HG02973 (cell line): ENCODE results near the gene CDC42EP3.
A peak's percentile ranks its signal among the peaks of the same experiment; 100 is the strongest.

ENCODE experiments used
- ATAC-seq: cut with Tn5 transposase; IDR thresholded peaks from one replicate; pipeline ENCODE4 v1.9.1; 2021; ENCODE audit warnings: moderate library complexity; ENCODE audit not compliant: unreplicated experiment

Gene CDC42EP3, protein sequence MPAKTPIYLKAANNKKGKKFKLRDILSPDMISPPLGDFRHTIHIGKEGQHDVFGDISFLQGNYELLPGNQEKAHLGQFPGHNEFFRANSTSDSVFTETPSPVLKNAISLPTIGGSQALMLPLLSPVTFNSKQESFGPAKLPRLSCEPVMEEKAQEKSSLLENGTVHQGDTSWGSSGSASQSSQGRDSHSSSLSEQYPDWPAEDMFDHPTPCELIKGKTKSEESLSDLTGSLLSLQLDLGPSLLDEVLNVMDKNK

DNA sequence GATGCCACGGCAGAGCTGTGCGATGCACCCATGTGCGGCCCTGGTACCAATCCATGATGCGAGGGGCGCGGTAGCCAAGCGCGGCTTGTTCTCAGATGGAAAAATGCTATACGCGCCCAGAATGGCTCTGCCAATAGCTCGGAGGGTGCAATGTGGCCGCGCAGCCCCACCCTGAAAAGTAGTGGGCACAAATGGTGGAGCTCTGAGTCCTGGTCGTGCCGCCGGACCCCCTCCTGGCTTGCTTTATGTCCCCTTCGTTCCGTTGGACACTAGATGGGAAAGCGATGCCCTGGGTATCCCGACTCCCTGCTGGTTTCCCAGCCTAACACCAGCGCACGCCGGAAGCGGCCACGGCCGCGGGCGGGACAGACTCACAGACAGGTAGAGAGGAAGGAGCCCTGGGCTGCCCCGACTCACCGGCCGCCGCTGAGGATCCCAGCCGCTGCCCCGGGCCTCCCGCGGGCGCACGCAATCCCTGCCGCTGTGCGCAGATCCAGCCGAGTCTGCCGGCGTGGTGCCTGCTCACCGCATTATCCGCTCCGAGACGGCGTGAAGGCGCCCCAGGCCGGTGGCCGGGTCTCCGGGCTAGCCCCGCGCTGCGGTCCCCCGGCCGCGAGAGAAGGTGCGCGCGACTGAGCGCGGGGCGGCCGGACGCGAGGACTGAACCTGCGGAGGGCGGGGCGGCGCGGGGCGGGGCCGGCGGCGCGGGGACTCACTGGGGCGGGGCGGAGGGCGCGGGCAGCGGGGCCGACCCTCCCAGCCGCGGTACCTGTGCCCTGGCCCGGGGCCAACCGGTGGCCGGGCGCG lies at the start of gene CDC42EP3:
Gene CDC42EP3, minus strand, starts transcription at position 634 of the 807 bp plus-strand sequence. CDS start 25,055 bp downstream, outside the sequence.
- peak; percentile 43 for ATAC-seq

- ATAC-seq = no peak
Measured at GRCh38 chr2:37721201-37721560, 49.7 kb upstream of the CDC42EP3 start.

GRCh38 chr2:37720533-37721200 lies 49.2 kb upstream of the CDC42EP3 start:
- no peak for ATAC-seq

GRCh38 chr2:37718515-37719161 lies 47.2 kb upstream of the CDC42EP3 start:
- ATAC-seq = no peak

DNA sequence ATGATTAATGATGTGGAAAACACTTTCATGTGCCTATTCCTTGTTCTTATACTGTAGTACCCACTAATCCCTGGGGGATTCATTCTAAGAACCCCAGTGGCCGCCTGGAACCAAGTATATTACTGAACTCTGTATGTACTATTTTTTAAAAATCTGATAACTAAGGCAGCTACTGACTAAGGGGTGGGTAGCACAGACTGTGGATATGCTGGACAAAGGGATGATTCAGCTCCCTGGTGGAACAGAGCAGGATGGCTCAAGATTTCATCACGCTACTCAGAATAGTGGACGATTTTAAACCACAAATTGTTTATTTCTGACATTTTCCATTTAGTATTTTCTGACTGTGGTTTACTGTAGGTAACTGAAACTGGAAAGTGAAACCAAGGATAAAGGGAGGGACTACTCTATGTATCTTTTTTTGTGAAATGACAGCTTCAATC lies 41.8 kb upstream of the CDC42EP3 start:
- ATAC-seq = peak; percentile 52

DNA sequence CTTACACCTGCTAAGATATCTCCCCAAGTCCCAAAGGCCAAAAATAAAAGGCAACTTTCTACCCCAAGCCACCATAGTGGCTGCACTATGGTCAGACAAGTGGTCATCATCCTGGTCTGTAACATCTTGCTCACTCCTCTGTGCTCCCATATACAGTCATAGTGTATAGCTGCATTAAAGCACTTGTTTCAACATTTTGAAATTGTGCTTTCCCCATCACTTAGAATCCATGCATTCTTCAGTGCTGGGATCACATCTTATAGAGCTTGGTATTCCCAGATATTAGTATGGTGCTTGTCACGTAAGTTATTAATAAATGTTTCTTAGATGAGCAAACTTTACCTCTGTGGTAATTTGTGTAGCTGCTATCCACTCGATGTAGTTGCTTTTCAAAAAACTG lies 40.4 kb upstream of the CDC42EP3 start:
- no peak for ATAC-seq

GRCh38 chr2:37711308-37711731 lies 39.9 kb upstream of the CDC42EP3 start:
- no peak for ATAC-seq

DNA sequence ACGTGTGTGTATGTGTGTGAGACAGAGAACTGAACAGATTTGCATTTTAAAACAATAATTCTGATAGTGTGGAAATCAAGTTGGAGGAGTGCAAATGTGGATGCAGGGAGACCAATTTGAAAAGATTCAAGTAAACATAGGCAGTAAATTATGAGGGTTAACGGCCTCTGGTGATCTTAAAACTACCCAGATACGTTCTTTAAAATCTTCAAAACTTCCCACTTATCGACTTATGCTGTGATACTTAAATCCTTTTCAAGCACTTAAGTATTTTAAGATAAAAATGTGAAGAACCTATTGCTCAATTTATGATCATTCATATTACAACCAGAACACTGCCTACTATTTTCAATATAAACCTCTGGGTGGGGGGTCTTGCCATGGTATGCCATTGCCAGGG lies 37.7 kb upstream of the CDC42EP3 start:
- no peak for ATAC-seq

DNA sequence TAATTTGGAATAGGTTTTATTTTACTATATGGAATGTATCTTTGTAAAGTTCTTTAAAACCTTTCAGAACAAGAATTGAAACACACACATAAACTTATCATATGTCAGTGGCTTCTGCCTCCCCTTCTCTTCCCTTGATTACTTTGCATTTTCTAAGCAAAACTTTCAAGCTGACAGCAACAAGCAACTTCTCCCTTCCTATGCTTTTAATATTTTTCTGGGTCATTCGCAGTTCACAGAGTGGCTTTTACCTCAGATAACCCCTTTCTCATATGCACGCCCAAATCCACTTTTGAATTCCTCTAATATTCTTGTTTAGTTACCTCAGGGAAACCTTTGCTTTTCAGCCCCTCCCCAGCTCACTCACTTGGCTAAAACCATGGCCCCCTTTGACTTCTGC lies 36.7 kb upstream of the CDC42EP3 start:
- ATAC-seq = no peak

GRCh38 chr2:37707393-37707792 lies 36.0 kb upstream of the CDC42EP3 start:
- ATAC-seq = no peak

GRCh38 chr2:37706334-37707183 lies 35.1 kb upstream of the CDC42EP3 start:
- no peak for ATAC-seq

DNA sequence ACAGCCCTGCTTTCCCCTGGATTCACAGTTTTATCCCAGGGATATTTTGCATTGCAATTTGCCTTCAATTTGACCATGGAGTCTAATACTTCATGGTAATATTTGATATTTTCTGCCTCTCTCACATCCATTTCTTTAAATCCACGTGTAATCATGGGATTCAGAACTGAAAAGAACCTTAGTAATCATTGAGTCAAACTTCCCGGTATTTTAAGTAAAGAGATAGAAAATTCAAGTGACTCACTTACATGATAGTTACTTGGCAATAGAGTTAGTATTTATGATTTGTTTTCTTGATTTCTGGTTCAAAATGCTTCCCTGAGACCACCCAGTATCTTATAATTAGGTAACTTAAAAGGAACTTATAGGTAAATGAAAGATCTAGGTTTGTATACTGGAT lies 33.7 kb upstream of the CDC42EP3 start:
- no peak for ATAC-seq

DNA sequence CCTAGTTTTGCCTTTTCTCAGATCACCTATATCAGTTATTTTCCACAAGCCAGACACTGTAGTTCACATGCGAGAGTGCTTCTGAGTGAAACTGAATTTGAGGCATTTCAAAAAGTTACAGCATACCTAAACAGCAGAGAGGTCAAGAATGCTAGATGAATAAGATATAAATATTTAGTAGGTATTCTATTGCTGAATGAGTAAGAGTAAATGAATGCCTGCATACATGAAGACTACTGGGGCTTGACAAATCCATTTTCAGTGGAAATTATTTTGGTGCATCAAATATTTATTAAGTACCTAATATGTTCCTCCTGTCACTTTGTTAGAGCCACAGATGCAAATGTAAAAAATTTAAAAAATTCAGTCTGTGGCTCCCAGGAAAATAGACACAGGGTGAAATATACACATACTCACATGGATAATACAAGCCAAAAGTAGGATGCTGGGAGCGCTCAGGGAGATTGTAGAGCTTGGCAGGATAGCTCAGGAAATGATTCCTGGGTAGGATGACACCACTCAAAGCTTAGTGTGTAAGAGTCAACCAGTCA lies 27.6 kb upstream of the CDC42EP3 start:
- no peak for ATAC-seq

- no peak for ATAC-seq
Measured at GRCh38 chr2:37695336-37695735, 23.9 kb upstream of the CDC42EP3 start.

GRCh38 chr2:37692711-37693110 lies 21.3 kb upstream of the CDC42EP3 start:
- ATAC-seq = no peak

- ATAC-seq = no peak
Measured at GRCh38 chr2:37689751-37690150, 18.3 kb upstream of the CDC42EP3 start.

DNA sequence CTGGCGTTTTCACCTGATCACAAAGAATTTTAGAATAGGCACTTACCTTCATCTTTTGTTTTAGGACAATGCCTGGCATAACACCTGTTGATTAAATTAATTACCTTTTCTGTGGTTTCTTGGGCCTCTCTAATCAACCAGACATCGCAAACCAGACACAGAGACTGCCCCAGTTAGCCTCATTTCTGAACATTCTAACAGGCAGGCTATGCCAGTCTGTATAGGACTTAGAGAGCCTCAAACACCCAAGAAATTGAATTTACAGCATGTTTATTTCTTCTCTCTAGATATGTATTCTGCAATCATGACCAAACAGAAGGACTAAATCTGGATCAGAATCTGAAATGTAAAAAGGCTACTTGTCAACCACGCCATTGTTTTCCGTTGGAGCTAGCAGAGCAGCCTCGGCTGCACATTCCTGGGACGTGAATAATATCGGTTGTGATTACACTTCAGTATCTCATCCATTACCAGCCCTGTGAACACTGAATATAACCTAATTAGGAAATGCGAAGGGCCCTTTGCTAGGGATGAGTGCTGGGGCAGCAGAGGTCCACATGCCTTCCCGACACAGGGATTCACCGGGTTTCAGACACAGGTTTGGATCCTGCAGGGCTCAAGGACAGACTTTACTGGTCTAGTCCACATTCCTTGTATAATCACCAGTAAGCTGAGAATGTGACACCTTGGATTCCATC lies 17.5 kb upstream of the CDC42EP3 start:
- no peak for ATAC-seq

DNA sequence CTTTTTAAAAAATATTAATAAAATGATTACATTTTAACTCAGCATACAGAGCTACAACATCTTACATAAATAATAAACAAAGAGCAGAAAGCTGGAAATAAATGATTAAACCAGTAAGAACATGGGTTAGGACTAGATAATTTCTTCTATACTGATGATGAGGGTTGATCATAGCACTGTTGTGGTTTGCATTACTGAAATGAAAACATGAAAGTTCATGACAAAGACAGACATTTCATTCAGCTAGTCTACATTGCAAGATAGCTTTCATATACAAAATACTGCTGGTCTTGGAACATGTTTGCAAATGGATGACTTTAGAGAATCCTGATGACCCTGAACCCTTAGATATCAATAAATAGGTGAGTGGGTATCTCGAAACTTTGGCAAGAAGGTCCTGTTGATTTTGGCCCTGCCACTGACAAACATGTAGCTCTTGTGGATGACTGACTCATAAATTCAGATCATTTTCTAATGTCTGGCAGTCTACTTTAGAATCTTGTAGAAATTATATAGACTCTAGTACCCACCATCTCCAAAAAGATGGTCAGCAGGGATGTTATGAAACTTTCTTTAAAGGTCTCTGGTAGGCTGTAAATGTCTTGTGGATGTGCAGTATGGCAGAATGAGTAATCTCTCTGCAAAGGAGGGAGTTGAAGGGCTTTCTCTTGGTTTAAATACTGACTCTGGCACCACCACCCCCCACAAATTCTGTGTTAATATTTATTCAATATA lies 15.5 kb upstream of the CDC42EP3 start:
- no peak for ATAC-seq

DNA sequence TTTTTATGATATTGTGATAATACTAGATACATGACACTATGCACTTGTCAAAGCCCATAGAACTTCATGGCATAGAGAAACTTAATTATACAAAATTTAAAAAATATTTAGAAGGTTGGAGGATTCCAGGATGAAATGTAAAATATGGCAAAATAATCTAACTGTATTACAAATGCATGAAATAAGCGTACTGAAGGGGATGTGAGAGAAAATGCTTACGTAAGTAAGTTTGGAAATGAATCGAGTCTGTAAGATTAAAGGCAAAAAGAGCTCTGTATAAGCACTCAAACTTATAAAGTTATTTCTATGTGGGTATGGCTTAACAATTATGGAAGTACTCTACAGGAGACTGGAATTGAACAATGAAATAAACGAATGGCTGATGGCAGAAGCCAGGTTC lies 13.4 kb upstream of the CDC42EP3 start:
- ATAC-seq = no peak
